Loucy (cell line): ENCODE results near the gene SH2D5.

Source experiments
- H2AFZ ChIP-seq: fragments of 200-600 bp; sonication (generic); 2 replicates; pipeline ENCODE4 v1.6.0; 2016; ENCODE audit warnings: antibody characterized with exemption, mild to moderate bottlenecking, low read length, moderate library complexity
- H3F3A ChIP-seq: fragments of 200-600 bp; 2 replicates; pipeline ENCODE4 v1.6.0; 2016; ENCODE audit warnings: antibody characterized with exemption, low read depth, mild to moderate bottlenecking
- H3K27me3 ChIP-seq: fragments of 200-600 bp; sonication (generic); 2 replicates; pipeline ENCODE4 v1.6.1; 2014; ENCODE audit warnings: low read length, mild to moderate bottlenecking; ENCODE audit not compliant: insufficient read depth, poor library complexity, severe bottlenecking
- H3K36me3 ChIP-seq: fragments of 200-600 bp; sonication (generic); 2 replicates; pipeline ENCODE4 v1.6.1; 2016; ENCODE audit warnings: low read length; ENCODE audit not compliant: insufficient read depth
- H3K4me1 ChIP-seq: fragments of 200-600 bp; sonication (generic); 2 replicates; pipeline ENCODE4 v1.5.1; 2014; ENCODE audit warnings: low read length, mild to moderate bottlenecking; ENCODE audit not compliant: insufficient read depth, poor library complexity, severe bottlenecking
- H3K4me2 ChIP-seq: fragments of 200-600 bp; sonication (generic); 2 replicates; pipeline ENCODE4 v1.6.0; 2014; ENCODE audit warnings: antibody characterized with exemption, low read length, low read depth, mild to moderate bottlenecking; ENCODE audit not compliant: poor library complexity, severe bottlenecking
- H3K4me3 ChIP-seq: fragments of 200-600 bp; sonication (generic); 2 replicates; pipeline ENCODE4 v1.5.1; 2014; ENCODE audit warnings: low read length, mild to moderate bottlenecking, mixed read lengths; ENCODE audit not compliant: poor library complexity, severe bottlenecking
- H3K79me2 ChIP-seq: fragments of 200-600 bp; sonication (generic); 2 replicates; pipeline ENCODE4 v1.6.1; 2014; ENCODE audit warnings: low read length; ENCODE audit not compliant: insufficient read depth
- H3K9ac ChIP-seq: fragments of 200-600 bp; sonication (generic); 2 replicates; pipeline ENCODE4 v1.6.0; 2014; ENCODE audit warnings: mild to moderate bottlenecking, low read depth, low read length, moderate library complexity; ENCODE audit not compliant: poor library complexity, severe bottlenecking
- H3K9me2 ChIP-seq: fragments of 200-600 bp; sonication (generic); replicated peaks from 2 replicates; pipeline ENCODE4 v1.6.1; 2016; ENCODE audit warnings: low read depth, low read length, mixed read lengths
- H3K9me3 ChIP-seq: fragments of 200-600 bp; sonication (generic); 2 replicates; pipeline ENCODE4 v1.6.1; 2014; ENCODE audit warnings: mild to moderate bottlenecking, antibody characterized with exemption, low read length, low read depth; ENCODE audit not compliant: insufficient read depth
- H4K20me1 ChIP-seq: fragments of 200-600 bp; sonication (generic); 2 replicates; pipeline ENCODE4 v1.6.0; 2014; ENCODE audit warnings: antibody characterized with exemption, low read length, mild to moderate bottlenecking; ENCODE audit not compliant: insufficient read depth, poor library complexity, severe bottlenecking
- CTCF ChIP-seq: fragments of 200-600 bp; sonication (generic); conservative IDR thresholded peaks from 2 replicates; pipeline ENCODE4 v1.5.1; 2014; ENCODE audit warnings: mild to moderate bottlenecking, antibody characterized with exemption, low read length
- EZH2phosphoT487 ChIP-seq: fragments of 200-600 bp; IDR thresholded peaks from 2 replicates; pipeline ENCODE4 v1.6.1; 2018; ENCODE audit warnings: antibody characterized with exemption, mild to moderate bottlenecking, moderate library complexity, borderline replicate concordance

SH2D5 gene

DNA sequence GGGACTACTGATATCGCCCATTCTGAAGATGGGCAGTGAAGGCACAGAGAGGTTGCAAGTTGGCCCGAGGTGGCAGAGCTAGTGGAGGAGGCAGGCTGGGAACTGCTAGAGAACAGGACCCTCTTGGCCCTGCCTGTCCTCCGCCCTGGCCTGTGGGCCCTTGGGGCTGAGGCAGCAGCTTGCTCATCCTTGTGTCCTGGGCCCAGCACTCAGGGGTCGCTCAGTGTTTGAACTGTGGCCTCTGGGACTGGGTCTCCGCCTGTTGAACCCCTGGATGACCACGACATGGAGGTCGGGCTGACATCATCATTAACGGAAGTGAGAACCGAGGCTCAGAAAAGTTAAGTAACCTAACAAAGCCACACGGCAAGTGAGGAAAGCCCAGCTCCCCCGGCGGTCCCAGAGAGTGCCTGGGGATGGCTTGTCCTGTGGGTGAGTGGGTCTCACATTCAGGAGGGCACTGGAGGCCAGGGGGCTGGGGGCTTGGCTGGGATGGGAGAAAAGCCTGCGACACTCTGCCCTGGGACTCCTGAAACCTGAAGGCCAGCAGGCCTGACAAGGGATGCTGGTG lies 48.4 kb downstream of the SH2D5 start:
- no peak overlapping the region for H2AFZ ChIP-seq
- H3K9me3 ChIP-seq, result no peaks in the 10 kb centered on the region
- no peak overlapping the region for H3K9ac ChIP-seq
- no peaks in the 10 kb centered on the region for H3K27me3 ChIP-seq
- no peaks in the 10 kb centered on the region for H4K20me1 ChIP-seq
- no peak overlapping the region for H3K4me3 ChIP-seq
- H3K79me2 ChIP-seq, result no peaks in the 10 kb centered on the region
- TF ChIP-seq EZH2phosphoT487 (no peak), CTCF (no peak)
- H3K4me2 ChIP-seq, result no peak overlapping the region
- H3F3A ChIP-seq, result no peaks in the 10 kb centered on the region
- H3K36me3 ChIP-seq, result no peaks in the 10 kb centered on the region
- peaks cover 5% of the 10 kb centered on the region for H3K4me1 ChIP-seq
- H3K9me2 ChIP-seq, result no peaks in the 10 kb centered on the region

DNA sequence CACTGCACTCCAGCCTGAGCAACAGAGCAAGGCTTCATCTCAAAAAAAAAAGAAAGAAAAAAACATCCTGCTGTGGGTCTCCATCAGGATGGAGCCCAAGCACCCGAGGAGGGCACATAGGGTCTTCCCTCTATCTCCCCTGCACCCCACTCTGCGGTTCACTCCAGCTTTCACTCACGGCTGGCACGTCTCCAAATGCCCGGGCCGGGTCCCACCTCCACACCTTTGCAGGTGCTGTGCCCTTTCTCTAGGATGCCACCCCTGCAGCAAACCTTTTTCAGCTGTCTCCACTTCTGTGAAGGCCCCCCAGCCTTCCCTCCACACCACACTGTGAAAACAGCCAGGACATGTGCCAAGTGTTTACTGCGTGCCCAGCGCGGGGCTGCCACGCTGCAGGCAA lies 48.9 kb downstream of the SH2D5 start:
- Histone ChIP-seq H3K36me3 (no peaks in the 10 kb centered on the region), H3K9ac (no peak overlapping the region), H3K27me3 (no peaks in the 10 kb centered on the region), H3F3A (no peaks in the 10 kb centered on the region), H4K20me1 (no peaks in the 10 kb centered on the region), H2AFZ (no peak overlapping the region), H3K4me1 (peaks cover 5% of the 10 kb centered on the region), H3K4me2 (no peak overlapping the region), H3K79me2 (no peaks in the 10 kb centered on the region), H3K4me3 (no peak overlapping the region), H3K9me2 (no peaks in the 10 kb centered on the region), H3K9me3 (no peaks in the 10 kb centered on the region)
- TF ChIP-seq CTCF, result no peak
- no peak for TF ChIP-seq EZH2phosphoT487

- Histone ChIP-seq H2AFZ (no peak overlapping the region), H3K4me3 (no peak overlapping the region), H3K27me3 (no peaks in the 10 kb centered on the region), H3K79me2 (no peaks in the 10 kb centered on the region), H3K9me2 (no peaks in the 10 kb centered on the region), H3K4me2 (no peak overlapping the region), H4K20me1 (no peaks in the 10 kb centered on the region), H3K4me1 (peaks cover 5% of the 10 kb centered on the region), H3K9ac (no peak overlapping the region), H3F3A (no peaks in the 10 kb centered on the region), H3K9me3 (no peaks in the 10 kb centered on the region), H3K36me3 (no peaks in the 10 kb centered on the region)
- TF ChIP-seq EZH2phosphoT487 (no peak), CTCF (no peak)
Measured at GRCh38 chr1:20682571-20683236, 49.8 kb downstream of the SH2D5 start.
